MM.1S (cell line): Measurements from ENCODE around the gene ZNF592.

Experiments used
- CTCF ChIP-seq: fragments of 300-600 bp; sonication (generic); IDR thresholded peaks from 2 replicates; pipeline ENCODE4 v1.5.1; 2016; ENCODE audit warnings: antibody characterized with exemption, low read length, mixed read lengths
- EZH2 ChIP-seq: fragments of 300-600 bp; sonication (generic); optimal IDR thresholded peaks from 2 replicates; pipeline ENCODE3; 2017; ENCODE audit warnings: low read depth, mild to moderate bottlenecking, antibody characterized with exemption, low read length, mixed read lengths
- EZH2phosphoT487 ChIP-seq: fragments of 300-600 bp; sonication (generic); IDR thresholded peaks from 2 replicates; pipeline ENCODE4 v1.6.1; 2018; ENCODE audit warnings: antibody characterized with exemption, low read length

GRCh38 chr15:84714372-84714771, 34.0 kb upstream of the ZNF592 start:
- TF ChIP-seq EZH2phosphoT487 (no peak), CTCF (no peak), EZH2 (no peak)
